Immature natural killer cell (primary cell): ENCODE results near the gene INPP5D. TPM values are rescaled to one million over a fixed set of nuclear protein-coding genes. Genes with fewer than 3 reads are reported as not detected.

Source experiments
- DNase-seq, 3 donors: peaks; one replicate each; pipeline ENCODE4 v3.0.0; 2022; ENCODE audit warnings: mixed read lengths in 1 of 3
- H3K27ac Mint-ChIP-seq, 6 donors: one replicate each; pipeline ENCODE4 v1.8.0; 2020; ENCODE audit warnings: mixed read lengths in 6 of 6, mild to moderate bottlenecking in 5 of 6, inconsistent platforms in 4 of 6, moderate library complexity in 3 of 6
- H3K27me3 Mint-ChIP-seq, 3 donors: one replicate each; pipeline ENCODE4 v1.8.0; 2020 to 2021; ENCODE audit warnings: low read depth in 3 of 3, mild to moderate bottlenecking in 3 of 3, mixed read lengths in 3 of 3, moderate library complexity in 3 of 3, inconsistent platforms in 1 of 3
- H3K36me3 Mint-ChIP-seq, 3 donors: one replicate each; pipeline ENCODE4 v1.8.0; 2020; ENCODE audit warnings: mixed read lengths in 3 of 3, inconsistent platforms in 2 of 3, mild to moderate bottlenecking in 2 of 3
- H3K4me1 Mint-ChIP-seq, 2 donors: one replicate each; pipeline ENCODE4 v1.8.0; 2020; ENCODE audit warnings: inconsistent platforms in 2 of 2, mild to moderate bottlenecking in 2 of 2, mixed read lengths in 2 of 2, moderate library complexity in 1 of 2
- H3K4me3 Mint-ChIP-seq, 5 donors: one replicate each; pipeline ENCODE4 v1.8.0; 2020; ENCODE audit warnings: mild to moderate bottlenecking in 5 of 5, mixed read lengths in 5 of 5, inconsistent platforms in 3 of 5, moderate library complexity in 3 of 5
- H3K9me3 Mint-ChIP-seq, 6 donors: one replicate each; pipeline ENCODE4 v1.8.0; 2020; ENCODE audit warnings: mild to moderate bottlenecking in 6 of 6, mixed read lengths in 6 of 6, inconsistent platforms in 4 of 6, moderate library complexity in 3 of 6
- polyA plus RNA-seq, 3 donors: library from polyadenylated mRNA; unstranded; fragments of 300-500 nt; fragmentation: Illumina TruSeq; gene quantifications; one replicate each; pipeline ENCODE4 v1.2.3, GENCODE V29; 2021

Gene INPP5D
- polyA plus RNA-seq, 3 donors from 2014 or later: 54.8 to 307 (median 73.5) TPM

- peak in 1 of 3 donors; percentile 21 for DNase-seq
- Mint-ChIP-seq H3K27me3 (peaks cover 20 to 39% (median 33%) of the 10 kb centered on the region in 3 donors), H3K36me3 (peaks cover 7 to 26% (median 13%) of the 10 kb centered on the region in 3 donors), H3K9me3 (no peaks in the 10 kb centered on the region), H3K4me1 (peaks cover 40% of the 10 kb centered on the region in 2 donors), H3K4me3 (peak overlapping the region; percentile 7 to 58 (median 53)), H3K27ac (peak overlapping the region; percentile 77 to 91 (median 81))
These were observed 149.0 kb downstream of the INPP5D start for GRCh38 chr2:233209117-233209532.

DNA sequence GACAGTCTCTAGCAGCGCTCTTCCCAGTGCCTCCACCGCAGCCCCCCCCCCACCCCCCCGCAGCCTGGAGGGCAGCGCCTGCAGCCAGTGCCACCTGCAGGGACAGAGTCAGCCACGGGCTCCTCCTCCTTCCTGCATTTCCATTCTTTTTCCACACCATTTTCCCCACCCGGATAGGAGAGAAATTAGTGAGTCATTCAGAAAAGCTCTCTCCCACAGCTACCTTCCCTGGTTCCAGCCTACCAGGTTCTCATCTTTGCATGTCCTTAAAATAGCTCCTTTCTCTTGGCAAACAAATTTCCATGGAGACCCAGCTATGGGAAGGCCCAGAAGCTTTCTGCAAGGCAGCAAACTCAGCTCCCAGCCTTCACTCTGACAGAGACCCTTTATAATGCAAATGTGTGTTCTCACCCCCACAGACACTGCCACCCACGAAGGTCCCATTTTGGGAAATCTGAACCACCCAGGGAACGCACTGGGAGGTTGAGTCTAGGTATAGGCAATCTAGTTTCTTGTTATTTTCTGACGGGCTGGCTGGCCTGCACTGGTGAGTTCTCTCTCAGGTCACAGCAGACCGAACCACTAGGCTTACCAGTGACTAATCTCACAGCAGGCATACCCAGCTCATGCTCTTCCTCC lies 149.5 kb downstream of the INPP5D start:
- peak overlapping the region in 4 of 5 donors; percentile 16 to 58 (median 39) for H3K4me3 Mint-ChIP-seq
- H3K4me1 Mint-ChIP-seq: peaks cover 40% of the 10 kb centered on the region in 2 donors
- peak overlapping the region; percentile 78 to 91 (median 81) for H3K27ac Mint-ChIP-seq
- H3K9me3 Mint-ChIP-seq: no peaks in the 10 kb centered on the region
- peaks cover 20 to 37% (median 32%) of the 10 kb centered on the region in 3 donors for H3K27me3 Mint-ChIP-seq
- DNase-seq: no peak
- peaks cover 5 to 25% (median 14%) of the 10 kb centered on the region in 3 donors for H3K36me3 Mint-ChIP-seq

DNA sequence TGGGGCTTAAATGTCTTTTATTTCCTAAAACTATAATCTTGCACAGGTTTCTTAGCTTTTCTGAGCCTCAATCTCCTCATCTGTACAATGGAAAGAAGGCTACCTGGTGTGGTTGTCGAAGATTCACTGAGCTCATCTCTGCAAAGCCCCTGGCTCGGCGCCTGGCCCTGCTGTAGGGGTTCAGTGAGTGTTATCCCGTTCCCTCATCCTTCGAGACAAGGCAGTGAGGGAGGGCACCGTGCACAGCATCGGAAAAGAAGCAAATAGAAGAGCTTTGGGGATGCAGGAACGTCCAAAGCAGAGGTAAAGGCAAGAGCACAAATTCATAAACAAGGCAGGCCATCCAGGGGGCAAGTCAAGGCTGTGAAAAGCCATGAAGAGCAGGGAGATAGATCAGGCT lies 150.1 kb downstream of the INPP5D start:
- peak overlapping the region; percentile 8 to 70 (median 34) for H3K27ac Mint-ChIP-seq
- H3K36me3 Mint-ChIP-seq: peaks cover 3 to 22% (median 12%) of the 10 kb centered on the region in 3 donors
- peaks cover 20 to 35% (median 32%) of the 10 kb centered on the region in 3 donors for H3K27me3 Mint-ChIP-seq
- no peak for DNase-seq
- H3K9me3 Mint-ChIP-seq: no peaks in the 10 kb centered on the region
- H3K4me1 Mint-ChIP-seq: peaks cover 38 to 40% of the 10 kb centered on the region in 2 donors
- peak overlapping the region in 1 of 5 donors; percentile 26 for H3K4me3 Mint-ChIP-seq

GRCh38 chr2:233210843-233211547 lies 150.9 kb downstream of the INPP5D start:
- no peak for DNase-seq
- peak overlapping the region; percentile 8 to 70 (median 30) for H3K27ac Mint-ChIP-seq
- peaks cover 3 to 22% (median 12%) of the 10 kb centered on the region in 3 donors for H3K36me3 Mint-ChIP-seq
- H3K9me3 Mint-ChIP-seq: no peaks in the 10 kb centered on the region
- no peak overlapping the region for H3K4me3 Mint-ChIP-seq
- H3K27me3 Mint-ChIP-seq: peaks cover 18 to 32% (median 30%) of the 10 kb centered on the region in 3 donors
- H3K4me1 Mint-ChIP-seq: peaks cover 38 to 40% of the 10 kb centered on the region in 2 donors

DNA sequence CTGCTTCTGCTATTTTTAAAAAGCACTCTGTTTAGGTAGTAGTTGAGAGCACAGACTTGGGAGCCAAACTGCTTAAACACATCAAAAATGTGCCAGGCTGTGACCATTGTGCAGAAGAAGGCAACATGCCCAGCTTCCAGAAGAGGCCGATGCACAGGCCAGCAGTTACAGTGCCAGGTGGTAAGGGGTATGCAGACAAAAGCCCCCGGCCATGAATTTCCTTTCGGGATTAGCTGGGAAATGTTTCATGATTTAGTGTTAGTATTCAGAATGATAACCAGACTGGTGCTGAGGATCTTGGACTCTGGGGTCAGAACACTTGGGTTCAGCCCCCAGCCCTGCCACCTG lies 151.4 kb downstream of the INPP5D start:
- Mint-ChIP-seq H3K4me3 (no peak overlapping the region), H3K9me3 (no peaks in the 10 kb centered on the region)

DNA sequence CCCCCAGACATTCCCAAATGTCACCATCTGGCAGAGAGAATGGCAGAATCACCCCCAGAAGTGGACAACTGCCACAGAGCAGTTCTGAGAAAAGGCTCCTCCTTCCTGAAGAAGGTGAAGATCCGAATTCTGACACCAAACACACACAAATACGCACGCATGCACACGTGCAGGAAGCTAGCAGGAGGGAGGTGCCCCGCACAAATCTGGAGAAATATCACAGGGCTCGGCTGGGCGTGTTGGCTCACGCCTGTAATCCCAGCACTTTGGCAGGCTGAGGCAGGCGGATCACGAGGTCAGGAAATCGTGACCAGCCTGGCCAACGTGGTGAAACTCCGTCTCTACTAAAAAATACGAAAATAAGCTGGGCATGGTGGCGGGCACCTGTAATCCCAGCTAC lies 152.9 kb downstream of the INPP5D start:
- H3K27me3 Mint-ChIP-seq: peaks cover 18 to 29% (median 24%) of the 10 kb centered on the region in 3 donors
- no peak for DNase-seq
- H3K4me3 Mint-ChIP-seq: no peak overlapping the region
- H3K36me3 Mint-ChIP-seq: peaks cover 0 to 15% (median 12%) of the 10 kb centered on the region in 3 donors
- peak overlapping the region in 2 of 6 donors; percentile 11 to 21 for H3K27ac Mint-ChIP-seq
- peaks cover 26 to 27% of the 10 kb centered on the region in 2 donors for H3K4me1 Mint-ChIP-seq
- no peaks in the 10 kb centered on the region for H3K9me3 Mint-ChIP-seq

More for the DNA sequence above, 151.4 kb downstream of the INPP5D start:
- DNase-seq: no peak
- Mint-ChIP-seq H3K27ac (no peak overlapping the region), H3K36me3 (peaks cover 3 to 22% (median 12%) of the 10 kb centered on the region in 3 donors), H3K4me1 (peaks cover 37 to 39% of the 10 kb centered on the region in 2 donors), H3K27me3 (peaks cover 18 to 32% (median 30%) of the 10 kb centered on the region in 3 donors)

DNA sequence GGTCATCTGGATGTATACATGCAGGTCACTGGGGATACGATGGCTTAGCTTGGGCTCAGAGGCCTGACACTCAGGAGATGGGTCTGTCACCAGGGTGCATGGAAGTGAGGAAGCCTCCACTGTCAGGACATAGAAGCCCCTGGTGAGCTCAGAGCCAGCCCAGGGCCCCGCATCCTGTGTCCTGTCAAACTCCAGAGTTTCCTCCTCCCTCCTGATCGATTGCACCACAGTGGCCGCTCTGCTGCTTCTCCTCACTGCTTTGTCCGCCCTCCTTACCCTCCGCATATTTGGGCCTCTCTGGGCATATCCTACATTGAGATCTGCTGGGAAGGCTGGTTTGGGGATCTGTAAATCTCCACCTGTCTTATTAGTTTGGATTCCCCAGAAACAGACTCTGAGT lies 153.8 kb downstream of the INPP5D start:
- no peak for DNase-seq
- Mint-ChIP-seq H3K9me3 (no peaks in the 10 kb centered on the region), H3K36me3 (peaks cover 0 to 17% (median 15%) of the 10 kb centered on the region in 3 donors), H3K27ac (peak overlapping the region in 2 of 6 donors; percentile 35 to 69), H3K27me3 (peaks cover 18 to 26% (median 23%) of the 10 kb centered on the region in 3 donors), H3K4me3 (no peak overlapping the region), H3K4me1 (peaks cover 16 to 17% of the 10 kb centered on the region in 2 donors)

DNA sequence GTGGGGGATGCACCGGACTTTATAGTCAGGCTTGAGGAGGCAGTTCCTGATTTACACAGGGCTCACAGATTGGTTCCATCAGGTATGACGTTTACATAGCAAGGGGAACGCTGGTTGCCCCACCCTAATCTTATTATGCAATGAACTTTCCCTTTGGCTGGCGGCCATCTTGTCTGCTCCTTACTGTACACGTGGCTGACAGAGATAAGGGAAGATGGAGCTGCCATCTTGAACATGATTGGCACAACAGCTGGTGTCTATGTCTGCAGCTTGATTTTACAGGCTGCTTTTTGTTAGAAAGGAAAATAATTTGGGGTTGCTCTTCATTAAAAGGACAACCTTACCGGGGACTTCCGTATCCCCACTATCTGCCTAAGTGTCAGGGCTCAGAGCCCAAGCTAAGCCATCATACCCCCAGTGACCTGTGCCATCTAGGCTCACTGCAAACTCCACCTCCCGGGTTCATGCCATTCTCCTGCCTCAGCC lies 157.8 kb downstream of the INPP5D start:
- Mint-ChIP-seq H3K27me3 (peaks cover 2 to 11% (median 5%) of the 10 kb centered on the region in 3 donors), H3K36me3 (peaks cover 0 to 20% (median 5%) of the 10 kb centered on the region in 3 donors), H3K27ac (peak overlapping the region in 1 of 6 donors; percentile 25), H3K9me3 (no peaks in the 10 kb centered on the region), H3K4me3 (no peak overlapping the region), H3K4me1 (no peaks in the 10 kb centered on the region)
- DNase-seq: no peak

DNA sequence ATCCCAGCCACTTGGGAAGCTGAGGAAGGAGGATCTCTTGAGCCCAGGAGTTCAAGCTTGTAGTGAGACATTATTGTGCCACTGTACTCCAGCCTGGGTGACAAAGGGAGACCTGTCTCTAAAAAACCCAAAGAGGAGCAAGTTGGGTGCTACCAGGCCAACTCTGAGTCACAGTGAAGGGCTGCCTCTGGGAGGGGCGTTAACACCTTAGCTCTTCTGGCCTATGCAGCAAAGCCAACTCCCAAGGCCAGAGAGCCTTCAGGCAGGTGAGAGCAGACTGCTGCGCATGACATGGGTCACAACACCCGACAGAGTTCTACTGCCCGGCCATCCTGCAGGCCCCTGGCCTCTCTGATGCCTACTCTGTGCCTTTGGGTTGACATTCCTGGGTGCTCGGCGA lies 158.7 kb downstream of the INPP5D start:
- Mint-ChIP-seq H3K4me3 (no peak overlapping the region), H3K27ac (peak overlapping the region in 1 of 6 donors; percentile 25), H3K27me3 (peaks cover 2 to 5% (median 2%) of the 10 kb centered on the region in 3 donors), H3K4me1 (no peaks in the 10 kb centered on the region), H3K9me3 (no peaks in the 10 kb centered on the region), H3K36me3 (peaks cover 0 to 15% (median 0%) of the 10 kb centered on the region in 3 donors)
- no peak for DNase-seq

GRCh38 chr2:233219848-233220247 lies 159.7 kb downstream of the INPP5D start:
- no peak overlapping the region for H3K4me3 Mint-ChIP-seq
- no peak overlapping the region for H3K27ac Mint-ChIP-seq
- no peak for DNase-seq
- no peaks in the 10 kb centered on the region for H3K9me3 Mint-ChIP-seq
- peaks cover 0 to 19% (median 0%) of the 10 kb centered on the region in 3 donors for H3K36me3 Mint-ChIP-seq
- peaks cover 2 to 5% (median 2%) of the 10 kb centered on the region in 3 donors for H3K27me3 Mint-ChIP-seq
- no peaks in the 10 kb centered on the region for H3K4me1 Mint-ChIP-seq

DNA sequence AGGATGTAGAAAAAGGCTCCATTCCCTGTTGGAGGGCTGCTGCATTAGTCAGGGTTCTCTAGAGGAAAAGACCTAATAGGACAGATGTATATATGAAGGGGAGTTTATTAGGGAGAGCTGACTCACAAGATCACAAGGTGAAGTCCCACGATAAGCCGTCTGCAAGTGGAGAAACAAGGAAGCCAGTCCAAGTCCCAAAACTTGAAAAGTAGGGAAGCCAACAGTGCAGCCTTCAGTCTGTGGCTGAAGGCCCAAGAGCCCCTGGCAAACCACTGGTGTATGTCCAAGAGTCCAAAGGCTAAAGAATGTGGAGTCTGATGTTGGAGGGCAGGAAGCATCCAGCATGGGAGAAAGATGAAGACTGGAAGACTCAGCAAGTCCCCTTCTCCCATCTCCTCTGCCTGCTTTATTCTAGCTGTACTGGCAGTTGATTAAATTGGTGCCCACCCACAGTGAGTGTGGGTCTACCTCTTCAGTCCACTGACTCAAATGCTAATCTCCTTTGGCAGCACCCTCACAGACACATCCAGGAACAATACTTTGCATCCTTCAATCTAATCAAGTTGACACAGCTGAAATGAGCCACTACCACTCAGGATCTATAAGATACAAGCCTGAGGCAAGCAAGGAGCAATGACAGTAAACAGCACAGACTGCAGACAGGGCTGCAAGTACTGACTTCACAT lies 161.4 kb downstream of the INPP5D start:
- Mint-ChIP-seq H3K4me3 (no peak overlapping the region), H3K36me3 (peaks cover 0 to 19% (median 3%) of the 10 kb centered on the region in 3 donors), H3K27ac (peak overlapping the region in 1 of 6 donors; percentile 11), H3K9me3 (no peaks in the 10 kb centered on the region), H3K4me1 (no peaks in the 10 kb centered on the region), H3K27me3 (peaks cover 2 to 7% (median 2%) of the 10 kb centered on the region in 3 donors)
- no peak for DNase-seq

- Mint-ChIP-seq H3K9me3 (no peaks in the 10 kb centered on the region), H3K27ac (no peak overlapping the region), H3K27me3 (peaks cover 2 to 7% (median 3%) of the 10 kb centered on the region in 3 donors), H3K4me1 (no peaks in the 10 kb centered on the region), H3K4me3 (no peak overlapping the region), H3K36me3 (peaks cover 0 to 16% (median 3%) of the 10 kb centered on the region in 3 donors)
- DNase-seq: no peak
These were observed 163.1 kb downstream of the INPP5D start for GRCh38 chr2:233223059-233223894.
